HG03558 (cell line): Measurements from ENCODE around the gene NELFA.

Source experiments
- ATAC-seq: cut with Tn5 transposase; IDR thresholded peaks from one replicate; pipeline ENCODE4 v1.9.1; 2021; ENCODE audit warnings: moderate number of reproducible peaks; ENCODE audit not compliant: unreplicated experiment; ENCODE audit errors: extremely low read depth

NELFA gene

DNA sequence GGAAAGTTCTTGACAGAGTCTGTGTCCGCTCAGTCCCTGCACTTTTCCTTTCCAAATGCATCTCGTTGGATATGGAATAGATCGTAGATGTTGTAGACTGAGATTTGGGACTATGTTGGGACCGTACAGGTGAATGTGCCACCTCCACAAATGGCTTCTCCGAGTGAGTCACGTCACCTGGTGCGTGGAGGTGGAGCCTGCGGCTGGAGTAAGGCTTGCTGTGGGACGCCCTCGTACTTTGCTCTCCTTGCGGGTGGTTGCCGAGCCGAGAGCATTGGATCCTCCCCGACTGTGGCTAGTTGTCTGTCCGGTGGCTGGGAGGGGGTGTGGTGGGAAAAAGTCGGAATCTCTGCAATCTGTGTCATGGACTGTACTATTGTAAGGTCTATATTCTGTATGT is 60.5 kb downstream of the NELFA start:
- no peak for ATAC-seq

- no peak for ATAC-seq
Observed at GRCh38 chr4:1945912-1946311, 62.9 kb downstream of the NELFA start.

DNA sequence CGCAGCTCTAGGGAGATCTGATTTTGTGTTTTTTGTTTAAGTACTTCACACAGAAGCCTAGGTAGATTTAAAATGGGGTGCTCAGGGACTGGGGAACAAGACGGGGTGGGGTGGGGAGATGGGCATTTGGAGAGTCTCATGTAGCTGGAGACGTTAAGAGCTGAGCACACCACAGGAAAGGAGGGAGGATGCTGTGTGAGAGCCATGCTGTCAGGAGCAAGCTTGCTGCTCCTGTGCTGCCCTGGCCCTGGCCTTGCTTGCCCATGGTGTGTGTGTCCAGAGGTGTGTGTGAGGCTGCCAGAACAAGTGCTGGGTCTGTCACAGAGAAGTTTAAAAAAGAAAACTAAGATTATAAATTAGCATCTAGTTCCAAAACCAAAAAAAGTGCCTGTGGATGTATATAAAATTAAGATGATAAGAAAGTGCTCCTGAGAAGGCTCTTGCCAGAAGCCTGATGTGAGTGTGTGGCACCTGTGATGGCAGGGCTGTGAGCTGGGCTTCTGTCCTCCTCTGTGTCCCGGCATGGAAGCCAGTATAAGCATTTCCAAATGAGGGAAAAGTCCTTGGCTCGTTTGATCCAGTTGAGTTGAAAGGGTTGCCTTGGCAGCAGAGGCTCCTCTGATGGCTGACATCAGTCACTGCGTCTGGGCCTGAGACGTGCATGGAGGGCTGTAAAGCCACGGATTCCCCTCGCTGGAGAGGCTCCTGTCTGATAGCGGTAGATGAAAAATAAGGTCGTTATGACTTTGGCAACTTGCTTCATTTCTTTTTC is 63.5 kb downstream of the NELFA start:
- ATAC-seq: no peak

GRCh38 chr4:1943928-1944327 is 64.8 kb downstream of the NELFA start:
- ATAC-seq: no peak

GRCh38 chr4:1940566-1940965 is 68.2 kb downstream of the NELFA start:
- ATAC-seq: no peak

DNA sequence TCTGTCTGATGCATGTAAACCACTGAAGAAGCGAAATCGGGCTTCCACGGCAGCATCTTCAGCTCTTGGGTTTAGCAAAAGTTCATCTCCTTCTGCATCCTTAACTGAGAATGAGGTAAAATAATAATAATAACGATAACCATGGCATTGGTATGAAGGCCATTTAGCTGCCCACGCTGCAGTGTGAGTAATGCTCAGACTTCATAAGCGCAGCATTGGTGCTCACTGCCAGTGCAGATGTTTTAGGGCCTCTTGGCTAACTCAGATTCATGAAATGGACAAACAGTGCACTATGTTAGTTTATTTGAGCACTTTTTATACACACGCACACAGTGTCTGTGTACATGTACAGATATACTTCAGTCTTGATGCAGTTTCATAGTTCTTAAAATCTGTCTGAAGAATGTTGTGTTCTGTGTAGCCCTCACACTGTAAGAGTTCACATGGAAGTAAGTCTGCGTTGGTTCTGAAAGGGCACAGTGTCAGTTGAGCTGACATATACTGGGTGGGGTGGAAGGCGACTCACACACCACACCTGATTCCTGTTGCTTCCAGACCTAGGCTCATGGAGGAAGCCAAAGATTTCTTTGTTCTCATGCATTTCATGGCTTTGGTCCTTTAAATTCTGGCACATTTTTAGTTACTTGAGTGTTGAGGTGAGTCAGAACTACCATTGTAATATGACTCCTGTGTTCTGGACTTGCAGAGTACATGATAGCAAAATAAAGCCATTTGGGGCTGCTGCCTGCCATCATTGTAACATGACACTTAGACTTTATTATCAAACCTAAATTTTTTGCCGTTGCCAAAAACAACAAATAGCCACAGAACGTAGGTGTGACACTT is 68.9 kb downstream of the NELFA start:
- no peak for ATAC-seq

DNA sequence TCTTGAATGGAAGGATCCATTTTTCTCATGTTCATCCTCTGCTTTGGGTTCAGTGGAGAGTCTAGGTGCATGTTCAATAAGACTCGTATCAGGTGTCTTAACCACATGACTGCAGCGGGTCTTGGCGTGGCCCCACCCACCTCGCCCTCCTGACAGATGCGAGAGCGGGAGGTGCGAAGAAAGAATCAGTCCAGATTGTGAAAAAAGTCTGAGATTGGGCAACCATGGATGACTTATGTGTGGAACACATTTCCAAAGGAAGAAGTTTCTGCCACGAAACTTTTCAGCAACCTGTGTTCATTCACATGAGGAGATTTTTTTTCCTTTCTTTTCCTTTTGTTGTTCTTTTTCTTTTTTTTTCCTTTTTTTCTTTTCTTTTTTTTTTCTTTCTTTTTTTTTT is 70.7 kb downstream of the NELFA start:
- no peak for ATAC-seq

GRCh38 chr4:1937550-1937949 is 71.2 kb downstream of the NELFA start:
- ATAC-seq: no peak

GRCh38 chr4:1933700-1934099 is 75.1 kb downstream of the NELFA start:
- ATAC-seq: no peak

- ATAC-seq: no peak
Observed at GRCh38 chr4:1932736-1933135, 76.0 kb downstream of the NELFA start.
